Neural crest cell (in vitro differentiated cells): Measurements from ENCODE around the gene KLHL4. TPM values are rescaled to one million over a fixed set of nuclear protein-coding genes. Genes with fewer than 3 reads are reported as not detected.
A peak's percentile ranks its signal among the peaks of the same experiment; 100 is the strongest.
"Not testable (repeated sequence)": the region's sequence is repeated elsewhere in the genome, so short reads cannot be mapped to it uniquely, and the experiment has no call there.

Source experiments
- DNase-seq: peaks from one replicate; pipeline ENCODE4 v3.0.0; 2021; ENCODE audit warnings: low read depth, mixed read lengths, low spot score
- H3K27ac Mint-ChIP-seq: one replicate; pipeline ENCODE4 v1.8.0; 2021; ENCODE audit warnings: mild to moderate bottlenecking, mixed read lengths; ENCODE audit not compliant: unreplicated experiment
- H3K27me3 Mint-ChIP-seq: 2 replicates; pipeline ENCODE4 v1.8.0; 2021; ENCODE audit warnings: low read depth, mild to moderate bottlenecking, mixed read lengths
- H3K36me3 Mint-ChIP-seq: 2 replicates; pipeline ENCODE4 v1.8.0; 2021; ENCODE audit warnings: low read depth, mild to moderate bottlenecking, mixed read lengths
- H3K4me1 Mint-ChIP-seq: 2 replicates; pipeline ENCODE4 v1.8.0; 2021; ENCODE audit warnings: mixed read lengths
- H3K4me3 Mint-ChIP-seq: one replicate; pipeline ENCODE4 v1.8.0; 2021; ENCODE audit warnings: mild to moderate bottlenecking, mixed read lengths
- H3K9me3 Mint-ChIP-seq: 2 replicates; pipeline ENCODE4 v1.8.0; 2021; ENCODE audit warnings: mixed read lengths
- long read RNA-seq: library from polyadenylated mRNA; unstranded; transcript quantifications from one replicate; pipeline ENCODE4 v2.0.0, GENCODE V29; 2020
- total RNA-seq: library from RNA; stranded (reverse); gene quantifications from 2 replicates; pipeline ENCODE4 v1.2.1, GENCODE V29; 2021
- TF ChIP-seq, protein P1 (sequence below): fragments of 200-600 bp; sonication (generic); conservative IDR thresholded peaks from 2 replicates; pipeline ENCODE4 v1.5.0; 2021; ENCODE audit warnings: antibody characterized with exemption, mild to moderate bottlenecking

Gene KLHL4, protein sequence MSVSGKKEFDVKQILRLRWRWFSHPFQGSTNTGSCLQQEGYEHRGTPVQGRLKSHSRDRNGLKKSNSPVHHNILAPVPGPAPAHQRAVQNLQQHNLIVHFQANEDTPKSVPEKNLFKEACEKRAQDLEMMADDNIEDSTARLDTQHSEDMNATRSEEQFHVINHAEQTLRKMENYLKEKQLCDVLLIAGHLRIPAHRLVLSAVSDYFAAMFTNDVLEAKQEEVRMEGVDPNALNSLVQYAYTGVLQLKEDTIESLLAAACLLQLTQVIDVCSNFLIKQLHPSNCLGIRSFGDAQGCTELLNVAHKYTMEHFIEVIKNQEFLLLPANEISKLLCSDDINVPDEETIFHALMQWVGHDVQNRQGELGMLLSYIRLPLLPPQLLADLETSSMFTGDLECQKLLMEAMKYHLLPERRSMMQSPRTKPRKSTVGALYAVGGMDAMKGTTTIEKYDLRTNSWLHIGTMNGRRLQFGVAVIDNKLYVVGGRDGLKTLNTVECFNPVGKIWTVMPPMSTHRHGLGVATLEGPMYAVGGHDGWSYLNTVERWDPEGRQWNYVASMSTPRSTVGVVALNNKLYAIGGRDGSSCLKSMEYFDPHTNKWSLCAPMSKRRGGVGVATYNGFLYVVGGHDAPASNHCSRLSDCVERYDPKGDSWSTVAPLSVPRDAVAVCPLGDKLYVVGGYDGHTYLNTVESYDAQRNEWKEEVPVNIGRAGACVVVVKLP
- 1.9 and 2.7 TPM in 2 replicates for total RNA-seq
- long read RNA-seq, full-length matches to known transcripts: 11 of 16 reads
- long read RNA-seq, partial matches to known transcripts: 2 of 16 reads
- long read RNA-seq, other reads (novel, unspliced or antisense): 3 of 16 reads

DNA sequence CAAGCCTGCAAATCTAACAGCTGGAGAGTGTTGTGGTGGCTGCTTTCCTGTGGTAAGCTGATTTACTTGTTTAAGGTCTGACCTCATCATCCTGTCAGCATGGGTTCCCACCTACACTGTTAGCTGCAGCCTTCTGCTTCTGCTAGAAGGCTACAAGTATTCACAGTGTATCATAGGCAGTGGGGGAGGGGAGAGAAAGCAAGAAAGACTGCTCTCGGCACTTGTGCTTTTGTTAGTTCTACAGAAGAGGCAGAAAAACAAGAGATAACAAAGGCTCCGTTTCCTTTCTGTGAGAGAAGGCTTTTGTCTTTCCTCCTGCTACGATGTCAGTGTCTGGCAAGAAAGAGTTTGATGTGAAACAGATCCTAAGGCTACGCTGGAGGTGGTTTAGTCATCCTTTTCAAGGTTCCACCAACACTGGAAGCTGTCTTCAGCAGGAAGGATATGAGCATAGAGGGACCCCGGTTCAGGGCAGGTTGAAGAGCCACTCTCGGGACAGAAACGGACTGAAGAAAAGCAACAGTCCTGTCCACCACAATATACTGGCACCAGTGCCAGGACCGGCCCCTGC, at the start of gene KLHL4:
KLHL4 (plus strand) TSS at position 232 of the 571 bp plus-strand sequence; CDS start at position 324, 92 bp downstream.
- Mint-ChIP-seq H3K9me3 (no peaks in the 10 kb centered on the region), H3K4me1 (peaks cover 30% of the 10 kb centered on the region), H3K27me3 (peaks cover 9% of the 10 kb centered on the region), H3K4me3 (peak within 1 kb of the TSS; percentile 91), H3K36me3 (no peaks in the 10 kb centered on the region), H3K27ac (peak within 1 kb of the TSS; percentile 95)
- TF ChIP-seq, protein P1, sequence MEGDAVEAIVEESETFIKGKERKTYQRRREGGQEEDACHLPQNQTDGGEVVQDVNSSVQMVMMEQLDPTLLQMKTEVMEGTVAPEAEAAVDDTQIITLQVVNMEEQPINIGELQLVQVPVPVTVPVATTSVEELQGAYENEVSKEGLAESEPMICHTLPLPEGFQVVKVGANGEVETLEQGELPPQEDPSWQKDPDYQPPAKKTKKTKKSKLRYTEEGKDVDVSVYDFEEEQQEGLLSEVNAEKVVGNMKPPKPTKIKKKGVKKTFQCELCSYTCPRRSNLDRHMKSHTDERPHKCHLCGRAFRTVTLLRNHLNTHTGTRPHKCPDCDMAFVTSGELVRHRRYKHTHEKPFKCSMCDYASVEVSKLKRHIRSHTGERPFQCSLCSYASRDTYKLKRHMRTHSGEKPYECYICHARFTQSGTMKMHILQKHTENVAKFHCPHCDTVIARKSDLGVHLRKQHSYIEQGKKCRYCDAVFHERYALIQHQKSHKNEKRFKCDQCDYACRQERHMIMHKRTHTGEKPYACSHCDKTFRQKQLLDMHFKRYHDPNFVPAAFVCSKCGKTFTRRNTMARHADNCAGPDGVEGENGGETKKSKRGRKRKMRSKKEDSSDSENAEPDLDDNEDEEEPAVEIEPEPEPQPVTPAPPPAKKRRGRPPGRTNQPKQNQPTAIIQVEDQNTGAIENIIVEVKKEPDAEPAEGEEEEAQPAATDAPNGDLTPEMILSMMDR: no peak
- DNase-seq: peak; percentile 26

DNA sequence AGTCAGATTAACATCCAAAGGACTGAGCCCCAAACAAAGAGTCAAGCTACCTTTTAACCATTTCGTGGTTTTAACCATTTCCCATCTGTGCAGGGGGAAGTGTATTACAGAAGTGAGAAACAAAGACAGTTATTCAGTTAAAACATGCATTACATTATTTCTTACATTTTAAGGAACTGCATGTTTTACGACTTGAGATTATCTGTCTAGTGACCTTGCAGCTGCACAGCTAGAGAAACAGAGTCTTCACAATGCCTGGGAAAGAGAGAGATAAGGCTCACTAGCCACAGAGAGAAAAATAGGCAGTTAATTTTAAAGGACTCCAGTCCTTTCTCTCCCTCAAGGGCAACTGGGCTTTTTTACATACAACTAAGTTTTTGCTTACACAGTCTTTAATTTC, 48.7 kb upstream of the KLHL4 start:
- no peak overlapping the region for H3K4me3 Mint-ChIP-seq
- TF ChIP-seq, protein P1: no peak
- peaks cover 4% of the 10 kb centered on the region for H3K4me1 Mint-ChIP-seq
- DNase-seq: no peak
- H3K36me3 Mint-ChIP-seq: no peaks in the 10 kb centered on the region
- no peak overlapping the region for H3K27ac Mint-ChIP-seq
- H3K9me3 Mint-ChIP-seq: peaks cover 6% of the 10 kb centered on the region
- H3K27me3 Mint-ChIP-seq: no peaks in the 10 kb centered on the region

DNA sequence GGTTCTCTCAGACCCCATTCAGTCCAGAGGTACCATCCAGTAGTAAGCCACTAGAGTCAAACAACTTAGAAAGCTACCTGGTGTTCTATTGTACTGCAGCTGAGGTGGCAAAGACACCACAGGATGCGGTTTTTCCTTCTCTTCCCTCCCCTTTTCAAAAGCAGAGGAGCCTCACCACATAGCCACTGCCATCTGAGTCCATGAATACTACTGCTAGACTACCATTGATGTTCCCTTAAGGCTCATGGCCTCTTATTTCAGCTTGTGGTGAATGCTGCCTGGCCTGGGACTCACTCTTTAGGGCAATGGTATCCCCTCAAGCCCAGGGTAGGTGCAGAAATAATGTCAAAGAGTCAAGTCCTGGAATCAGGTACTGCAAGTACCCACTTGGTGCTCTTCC, 41.8 kb upstream of the KLHL4 start:
- TF ChIP-seq, protein P1: no peak
- H3K4me3 Mint-ChIP-seq: no peak overlapping the region
- H3K9me3 Mint-ChIP-seq: peaks cover 4% of the 10 kb centered on the region
- DNase-seq: no peak
- H3K27ac Mint-ChIP-seq: no peak overlapping the region
- no peaks in the 10 kb centered on the region for H3K27me3 Mint-ChIP-seq
- no peaks in the 10 kb centered on the region for H3K4me1 Mint-ChIP-seq
- no peaks in the 10 kb centered on the region for H3K36me3 Mint-ChIP-seq

- not testable (repeated sequence) for H3K27me3 Mint-ChIP-seq, H3K4me3 Mint-ChIP-seq, DNase-seq, H3K4me1 Mint-ChIP-seq, H3K9me3 Mint-ChIP-seq, H3K36me3 Mint-ChIP-seq, H3K27ac Mint-ChIP-seq
Observed at GRCh38 chrX:87478703-87479102, 38.9 kb upstream of the KLHL4 start.

DNA sequence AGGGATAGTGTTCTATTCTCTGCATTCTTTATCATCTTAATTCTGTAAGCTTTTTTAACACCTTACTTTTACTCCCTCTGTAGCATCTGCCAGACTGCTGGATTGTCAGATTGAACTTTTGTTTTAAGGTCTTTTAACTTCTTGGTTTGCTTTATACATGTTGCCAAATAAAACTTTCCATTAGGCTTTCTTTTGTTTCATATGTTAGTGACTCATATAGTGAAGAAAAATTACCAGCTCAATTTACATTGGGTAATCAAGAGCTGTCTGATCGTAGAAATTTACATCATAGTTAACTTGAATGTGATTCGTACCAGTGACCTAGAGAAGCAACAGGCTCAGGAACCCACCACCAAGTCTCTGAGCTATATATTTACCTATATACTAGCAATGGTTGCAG, 28.5 kb upstream of the KLHL4 start:
- TF ChIP-seq, protein P1: no peak
- H3K4me3 Mint-ChIP-seq: no peak overlapping the region
- H3K4me1 Mint-ChIP-seq: no peaks in the 10 kb centered on the region
- no peak overlapping the region for H3K27ac Mint-ChIP-seq
- no peaks in the 10 kb centered on the region for H3K36me3 Mint-ChIP-seq
- no peaks in the 10 kb centered on the region for H3K9me3 Mint-ChIP-seq
- H3K27me3 Mint-ChIP-seq: no peaks in the 10 kb centered on the region
- no peak for DNase-seq
